ENCODE measurements around the gene GLRA3. TPM values are rescaled to one million over a fixed set of nuclear protein-coding genes. Genes with fewer than 3 reads are reported as not detected.
"Not testable (repeated sequence)": the region's sequence is repeated elsewhere in the genome, so short reads cannot be mapped to it uniquely, and the experiment has no call there.

Gene GLRA3
- polyA plus RNA-seq, 1 donor = not detected

- DNase-seq (ENCODE audit: low read depth) = no peak
Measured at GRCh38 chr4:174663216-174663615, 165.8 kb downstream of the GLRA3 start.

DNA sequence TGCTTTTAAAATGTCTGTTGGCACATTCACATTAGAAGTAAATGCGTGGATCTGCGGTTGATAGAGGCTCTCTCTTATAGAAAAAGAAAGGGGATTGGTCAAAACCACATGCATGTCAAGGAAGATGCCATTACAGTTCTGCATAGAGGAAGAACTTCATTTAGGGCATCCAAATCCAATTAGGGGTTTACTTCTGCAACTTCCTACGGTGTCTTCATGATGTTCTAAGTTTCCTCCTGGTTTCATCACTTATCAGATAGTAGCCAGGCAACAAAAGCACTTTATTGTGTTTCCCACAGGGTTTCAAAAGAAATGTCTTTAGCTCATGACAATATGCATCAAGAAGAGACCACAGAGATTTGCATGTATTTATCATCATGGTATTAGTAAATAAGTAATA lies 170.8 kb downstream of the GLRA3 start:
- DNase-seq (ENCODE audit: low read depth) = no peak

GRCh38 chr4:174657472-174657871 lies 171.6 kb downstream of the GLRA3 start:
- no peak for DNase-seq (ENCODE audit: low read depth)

DNA sequence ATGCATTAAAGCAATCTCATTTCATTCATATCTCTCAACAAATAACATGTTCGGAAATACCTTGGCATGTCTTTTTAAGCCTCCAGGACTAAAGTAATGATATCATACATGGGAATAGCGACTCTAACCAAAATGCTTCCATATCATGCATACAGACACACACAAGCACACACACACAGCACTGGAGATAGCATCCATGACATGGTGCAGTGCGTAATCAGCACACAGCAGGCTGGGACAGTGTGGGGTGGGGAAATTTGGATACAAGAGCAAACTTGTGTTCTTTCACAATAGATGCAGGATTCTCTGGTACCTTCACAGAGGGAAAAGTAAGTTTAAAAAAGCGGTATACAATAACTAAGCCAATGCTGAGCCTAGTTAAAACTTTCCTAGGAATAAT lies 174.4 kb downstream of the GLRA3 start:
- no peak for DNase-seq (ENCODE audit: low read depth)

DNA sequence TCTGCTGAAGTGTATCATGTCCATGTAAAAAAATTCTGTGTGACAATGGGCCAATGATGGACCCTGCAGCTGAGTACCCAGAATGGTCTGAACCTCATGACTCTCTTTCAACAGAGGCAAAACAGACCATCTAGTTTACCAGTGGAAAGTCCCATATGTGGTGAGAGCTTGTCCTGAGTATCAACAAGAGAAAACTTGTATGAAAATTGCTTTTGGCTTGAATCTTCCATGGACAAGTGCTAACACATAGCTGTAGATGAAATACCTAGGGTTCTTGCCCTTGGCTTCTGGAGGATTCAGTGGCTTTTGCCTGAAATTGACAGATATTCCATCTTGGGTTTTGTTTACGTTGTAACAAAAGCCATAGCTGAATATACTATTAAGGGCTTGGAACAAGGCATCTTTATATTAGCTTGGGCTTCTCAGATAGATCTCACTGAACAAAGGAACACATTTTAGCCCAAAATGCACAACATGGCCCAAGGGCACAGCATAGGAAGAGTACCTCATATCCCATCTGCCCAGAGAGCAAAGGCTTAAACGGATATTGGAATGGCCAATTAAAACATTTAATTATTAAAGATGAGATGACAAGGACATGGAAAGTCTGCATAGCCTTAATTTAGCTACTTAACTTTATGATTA lies 178.2 kb downstream of the GLRA3 start:
- DNase-seq (ENCODE audit: low read depth) = no peak

DNA sequence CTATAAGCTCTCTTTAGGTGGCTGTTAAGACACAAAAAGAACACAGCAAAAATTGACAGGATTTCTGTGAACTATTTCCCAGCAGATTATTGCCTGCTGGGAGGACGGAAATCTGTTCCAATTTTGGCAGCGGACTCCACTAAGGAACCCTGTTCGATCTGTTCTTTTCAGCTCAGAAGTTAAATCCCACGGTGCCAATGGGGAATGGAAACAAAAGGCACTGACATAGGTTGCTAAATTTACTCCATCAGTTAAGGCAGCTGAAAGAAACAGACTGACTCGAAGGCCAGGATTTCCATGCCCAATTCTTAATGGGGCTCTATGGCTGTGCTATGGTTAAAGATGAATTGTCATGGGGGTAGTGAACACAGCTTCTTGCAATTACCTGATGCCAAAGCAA lies 180.2 kb downstream of the GLRA3 start:
- no peak for DNase-seq (ENCODE audit: low read depth)

DNA sequence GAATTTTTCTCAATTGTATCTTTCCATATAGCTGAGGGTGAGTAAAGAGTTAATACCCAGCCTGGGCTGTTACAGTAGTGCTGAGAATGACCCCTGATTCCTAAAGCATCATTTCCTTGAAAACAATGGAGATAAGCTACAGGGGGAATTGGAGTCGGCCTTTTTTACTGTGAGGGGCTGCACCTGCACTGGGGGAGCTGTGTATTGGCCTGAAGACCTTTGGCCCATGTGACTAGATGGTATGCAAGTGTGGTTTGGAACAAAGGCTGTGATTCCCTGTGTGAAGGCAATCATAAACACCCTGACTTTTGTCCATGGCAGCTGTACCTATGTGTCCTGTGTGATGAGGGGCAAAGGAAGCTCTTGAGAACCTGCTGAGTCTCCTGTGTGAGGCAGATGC lies 182.7 kb downstream of the GLRA3 start:
- DNase-seq (ENCODE audit: low read depth) = no peak

GRCh38 chr4:174640146-174640545 lies 188.9 kb downstream of the GLRA3 start:
- DNase-seq (ENCODE audit: low read depth) = no peak

- DNase-seq (ENCODE audit: low read depth) = no peak
Measured at GRCh38 chr4:174635732-174636131, 193.3 kb downstream of the GLRA3 start.

- DNase-seq (ENCODE audit: low read depth) = no peak
Measured at GRCh38 chr4:174633399-174633798, 195.6 kb downstream of the GLRA3 start.

GRCh38 chr4:174631901-174632758 lies 196.9 kb downstream of the GLRA3 start:
- peak; percentile 14 for DNase-seq (ENCODE audit: low read depth)

DNA sequence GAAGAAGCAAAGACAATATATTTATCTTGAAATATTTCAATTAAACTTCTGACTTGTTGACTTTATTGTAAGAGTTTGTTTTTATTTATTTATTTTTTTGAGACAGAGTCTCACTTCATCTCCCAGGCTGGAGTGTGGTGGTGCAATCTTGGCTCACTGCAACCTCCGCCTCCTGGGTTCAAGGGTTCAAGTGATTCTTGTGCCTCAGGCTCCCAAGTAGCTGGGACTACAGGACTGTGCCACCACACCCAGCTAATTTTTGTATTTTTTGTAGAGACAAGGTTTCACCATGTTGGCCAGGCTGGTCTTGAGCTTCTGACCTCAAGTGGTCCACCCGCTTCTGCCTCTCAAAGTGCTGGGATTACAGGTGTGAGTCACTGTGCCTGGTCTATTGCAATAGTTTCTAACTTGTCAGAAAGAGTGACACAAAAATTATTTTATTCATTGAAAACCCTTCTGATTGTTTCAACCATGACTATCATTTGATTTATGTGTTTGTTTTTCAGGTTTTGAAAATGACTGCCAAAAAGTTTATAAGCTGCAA lies 199.1 kb downstream of the GLRA3 start:
- not testable (repeated sequence) for DNase-seq (ENCODE audit: low read depth)

DNA sequence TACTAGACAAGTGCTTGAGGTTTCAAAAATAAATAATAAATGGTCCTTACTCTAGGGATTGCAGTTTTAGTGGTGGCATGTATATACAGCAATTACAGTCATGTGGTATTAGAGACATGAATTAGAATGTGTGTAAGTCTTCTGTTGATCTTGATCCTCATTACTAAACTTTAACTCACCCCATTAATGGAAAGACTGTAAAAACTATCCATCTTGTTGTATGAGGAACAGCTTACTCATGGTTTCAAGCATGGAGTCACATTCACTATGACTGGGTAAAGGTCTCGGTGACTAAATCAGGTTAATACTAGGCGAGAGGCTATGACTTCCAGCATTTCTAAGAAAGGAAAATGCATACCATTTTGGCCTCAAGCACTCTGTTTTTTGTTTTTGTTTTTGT lies 199.8 kb downstream of the GLRA3 start:
- DNase-seq (ENCODE audit: low read depth) = no peak

- DNase-seq (ENCODE audit: low read depth) = no peak
Measured at GRCh38 chr4:174628191-174628590, 200.9 kb downstream of the GLRA3 start.

- DNase-seq (ENCODE audit: low read depth) = no peak
Measured at GRCh38 chr4:174627473-174627872, 201.6 kb downstream of the GLRA3 start.

DNA sequence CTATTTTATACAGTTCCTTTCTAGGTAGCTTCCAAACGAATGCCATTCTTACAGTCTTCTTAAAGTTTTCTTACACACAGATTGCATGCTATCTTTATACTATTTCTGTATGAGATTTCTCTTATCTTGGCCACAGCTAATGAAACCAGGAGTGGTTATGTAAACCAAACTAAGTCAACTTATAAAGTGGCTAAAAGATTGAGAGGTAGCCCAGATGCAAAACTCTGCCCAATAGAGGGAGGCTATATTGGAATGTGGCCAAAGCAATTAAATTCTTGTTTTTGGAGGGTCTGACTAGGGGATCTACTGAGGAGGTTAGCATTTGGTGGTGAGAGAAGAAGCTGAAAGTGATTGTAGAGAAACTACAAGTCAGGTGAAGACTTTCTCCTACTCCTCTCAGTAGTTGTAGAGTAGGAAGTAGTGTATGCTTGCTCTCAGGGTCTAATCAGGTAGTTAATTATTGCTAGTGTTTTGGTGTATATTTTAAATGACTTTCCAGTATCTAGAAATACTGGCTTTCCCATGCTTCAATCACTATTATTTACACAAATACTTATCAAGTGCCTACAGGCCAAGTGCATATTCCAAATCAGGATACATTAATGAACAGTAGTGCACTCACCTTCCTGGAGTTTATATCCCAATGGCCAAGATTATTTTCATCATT lies 202.6 kb downstream of the GLRA3 start:
- DNase-seq (ENCODE audit: low read depth) = no peak

DNA sequence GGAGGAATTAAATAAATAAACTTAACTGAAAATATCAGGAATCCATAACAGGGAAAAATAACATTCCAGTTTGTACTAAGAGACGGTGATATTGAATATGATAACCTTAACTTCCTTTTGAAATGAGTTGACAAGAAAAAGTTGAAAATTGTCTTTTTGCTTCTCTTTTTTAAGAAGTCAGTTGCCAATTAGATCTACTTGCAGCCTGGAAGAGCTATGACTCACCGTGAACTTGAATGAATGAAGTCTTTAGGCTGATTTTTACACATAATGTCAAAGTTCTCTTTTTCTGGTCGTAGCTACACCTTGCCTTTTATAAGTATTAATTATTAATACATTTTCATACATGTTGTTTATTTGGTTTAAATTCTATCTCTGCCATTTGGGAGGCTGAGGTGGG lies 212.4 kb downstream of the GLRA3 start:
- no peak for DNase-seq (ENCODE audit: low read depth)

DNA sequence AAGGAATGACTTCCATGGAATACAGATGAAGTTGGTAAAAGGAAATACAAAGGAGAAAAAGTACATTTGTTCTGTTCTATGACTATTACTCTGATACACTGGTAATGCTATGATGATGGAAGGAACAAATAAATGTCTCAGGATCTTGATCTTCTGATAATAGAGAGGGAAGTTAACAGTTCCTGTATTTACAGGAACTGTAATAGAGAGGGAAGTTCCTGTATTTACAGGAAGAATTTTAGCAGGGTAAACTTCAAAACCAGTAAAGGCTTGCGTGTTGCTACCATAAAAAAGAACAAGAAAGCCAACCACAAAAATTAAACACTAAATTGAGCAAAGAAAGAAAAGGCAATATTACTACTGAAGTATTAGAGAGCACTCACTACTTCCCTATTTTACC lies 215.1 kb downstream of the GLRA3 start:
- DNase-seq (ENCODE audit: low read depth) = no peak

GRCh38 chr4:174611792-174612191 lies 217.3 kb downstream of the GLRA3 start:
- DNase-seq (ENCODE audit: low read depth) = no peak

DNA sequence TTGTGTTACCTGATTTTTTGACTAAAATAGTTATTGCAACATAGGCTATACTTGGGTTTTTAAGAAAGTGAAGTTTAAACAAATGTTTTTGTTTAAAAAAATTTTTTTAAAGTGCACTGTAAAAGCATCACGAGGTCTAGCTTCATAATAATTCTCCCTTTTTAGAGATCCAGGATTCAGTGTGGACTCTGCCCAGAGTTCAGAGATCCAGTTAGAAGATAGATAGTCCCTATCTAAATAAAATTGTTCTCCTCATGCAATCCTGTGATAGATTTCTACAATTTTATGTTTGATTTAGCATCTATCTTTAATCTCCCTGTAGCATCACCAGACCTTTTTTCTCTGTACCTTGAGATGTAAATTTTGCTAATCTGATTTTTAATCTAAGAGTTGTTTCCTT lies 221.3 kb downstream of the GLRA3 start:
- no peak for DNase-seq (ENCODE audit: low read depth)

GRCh38 chr4:174604198-174604597 lies 224.8 kb downstream of the GLRA3 start:
- DNase-seq (ENCODE audit: low read depth) = no peak

- DNase-seq (ENCODE audit: low read depth) = no peak
Measured at GRCh38 chr4:174600391-174600790, 228.7 kb downstream of the GLRA3 start.

DNA sequence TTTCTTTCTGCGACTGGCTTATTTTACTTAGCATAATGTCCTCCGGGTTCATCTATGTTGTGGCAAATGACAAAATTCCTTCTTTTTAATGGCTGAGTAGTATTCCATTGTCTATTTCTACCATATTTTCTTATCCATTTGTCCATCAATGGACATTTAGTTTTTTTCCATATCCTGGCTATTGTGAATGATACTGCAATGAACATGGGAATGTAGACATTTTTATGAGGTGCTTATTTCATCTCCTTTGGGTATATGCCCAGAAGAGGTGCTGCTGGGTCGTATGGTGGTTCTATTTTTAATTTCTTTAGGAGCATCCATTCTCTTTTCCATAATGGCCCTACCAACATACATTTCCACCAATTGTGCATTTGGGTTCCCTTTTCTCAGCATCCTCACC lies 230.2 kb downstream of the GLRA3 start:
- no peak for DNase-seq (ENCODE audit: low read depth)

Measured in forelimb muscle (tissue), 1 donor.